ENCODE results near the gene WDR91. TPM values are rescaled to one million over a fixed set of nuclear protein-coding genes. Genes with fewer than 3 reads are reported as not detected.
"Not testable (repeated sequence)": the region's sequence is repeated elsewhere in the genome, so short reads cannot be mapped to it uniquely, and the experiment has no call there.

Gene WDR91
- total RNA-seq, 2 donors from 2014 or later: 9.9 to 13.7 TPM

GRCh38 chr7:135238112-135238744, 26.9 kb upstream of the WDR91 start:
- DNase-seq (ENCODE audit: low spot score in 2 of 2): peak in 1 of 2 donors; percentile 24
- Mint-ChIP-seq H3K36me3 (no peaks in the 10 kb centered on the region), H3K9me3 (peaks cover 0 to 5% of the 10 kb centered on the region in 2 donors), H3K27ac (no peak overlapping the region)
- peak; percentile 24 to 46 for ATAC-seq

GRCh38 chr7:135236727-135237126, 25.4 kb upstream of the WDR91 start:
- ATAC-seq (no peak), DNase-seq (ENCODE audit: low spot score in 2 of 2) (no peak)
- H3K9me3 Mint-ChIP-seq: peaks cover 0 to 5% of the 10 kb centered on the region in 2 donors
- no peak overlapping the region for H3K27ac Mint-ChIP-seq
- H3K36me3 Mint-ChIP-seq: no peaks in the 10 kb centered on the region

- Mint-ChIP-seq H3K27ac (no peak overlapping the region), H3K36me3 (no peaks in the 10 kb centered on the region), H3K9me3 (peaks cover 0 to 5% of the 10 kb centered on the region in 2 donors)
- no peak for ATAC-seq
- DNase-seq (ENCODE audit: low spot score in 2 of 2): no peak
These were observed 24.5 kb upstream of the WDR91 start for GRCh38 chr7:135235841-135236240.

- Mint-ChIP-seq H3K9me3 (peaks cover 0 to 5% of the 10 kb centered on the region in 2 donors), H3K27ac (no peak overlapping the region), H3K36me3 (no peaks in the 10 kb centered on the region)
- DNase-seq (ENCODE audit: low spot score in 2 of 2): no peak
- no peak for ATAC-seq
These were observed 23.4 kb upstream of the WDR91 start for GRCh38 chr7:135234727-135235126.

- H3K9me3 Mint-ChIP-seq; H3K27ac Mint-ChIP-seq; DNase-seq (ENCODE audit: low spot score in 2 of 2); H3K36me3 Mint-ChIP-seq; ATAC-seq: not testable (repeated sequence)
These were observed 22.8 kb upstream of the WDR91 start for GRCh38 chr7:135234095-135234494.

GRCh38 chr7:135233570-135233969, 22.2 kb upstream of the WDR91 start, which contains the start of gene STRA8:
TSS of gene STRA8 (plus strand) at chr7:135233838. CDS start at chr7:135240525, 6,687 bp downstream.
- DNase-seq (ENCODE audit: low spot score in 2 of 2): no peak
- H3K36me3 Mint-ChIP-seq: no peaks in the 10 kb centered on the region
- no peak for ATAC-seq
- no peak within 1 kb of the TSS for H3K27ac Mint-ChIP-seq
- H3K9me3 Mint-ChIP-seq: peaks cover 0 to 5% of the 10 kb centered on the region in 2 donors

GRCh38 chr7:135232720-135233119, 21.4 kb upstream of the WDR91 start:
- H3K27ac Mint-ChIP-seq: no peak overlapping the region
- peaks cover 0 to 5% of the 10 kb centered on the region in 2 donors for H3K9me3 Mint-ChIP-seq
- H3K36me3 Mint-ChIP-seq: no peaks in the 10 kb centered on the region
- ATAC-seq: no peak
- no peak for DNase-seq (ENCODE audit: low spot score in 2 of 2)

- ATAC-seq: no peak
- no peaks in the 10 kb centered on the region for H3K36me3 Mint-ChIP-seq
- H3K9me3 Mint-ChIP-seq: peaks cover 0 to 5% of the 10 kb centered on the region in 2 donors
These were observed 20.8 kb upstream of the WDR91 start for GRCh38 chr7:135232087-135232486.

GRCh38 chr7:135231686-135232085, 20.4 kb upstream of the WDR91 start:
- ATAC-seq: no peak
- Mint-ChIP-seq H3K9me3 (peaks cover 0 to 5% of the 10 kb centered on the region in 2 donors), H3K27ac (peak overlapping the region in 1 of 2 donors; percentile 20), H3K36me3 (no peaks in the 10 kb centered on the region)
- no peak for DNase-seq (ENCODE audit: low spot score in 2 of 2)

More at GRCh38 chr7:135232087-135232486, 20.8 kb upstream of the WDR91 start:
- no peak for DNase-seq (ENCODE audit: low spot score in 2 of 2)
- H3K27ac Mint-ChIP-seq: peak overlapping the region in 1 of 2 donors; percentile 20

GRCh38 chr7:135224027-135224426, 12.7 kb upstream of the WDR91 start:
- peaks cover 4 to 10% of the 10 kb centered on the region in 2 donors for H3K9me3 Mint-ChIP-seq
- no peak overlapping the region for H3K27ac Mint-ChIP-seq
- DNase-seq (ENCODE audit: low spot score in 2 of 2): no peak
- H3K36me3 Mint-ChIP-seq: no peaks in the 10 kb centered on the region
- no peak for ATAC-seq

GRCh38 chr7:135217645-135218509, 6.6 kb upstream of the WDR91 start:
- no peak for ATAC-seq
- Mint-ChIP-seq H3K36me3 (no peaks in the 10 kb centered on the region), H3K9me3 (peaks cover 0 to 5% of the 10 kb centered on the region in 2 donors), H3K27ac (no peak overlapping the region)
- no peak for DNase-seq (ENCODE audit: low spot score in 2 of 2)

- no peak for DNase-seq (ENCODE audit: low spot score in 2 of 2)
- H3K36me3 Mint-ChIP-seq: peaks cover 0 to 2% of the 10 kb centered on the region in 2 donors
- H3K9me3 Mint-ChIP-seq: no peaks in the 10 kb centered on the region
- no peak overlapping the region for H3K27ac Mint-ChIP-seq
- no peak for ATAC-seq
These were observed 4.4 kb upstream of the WDR91 start for GRCh38 chr7:135215698-135216097.

- ATAC-seq: no peak
- no peaks in the 10 kb centered on the region for H3K9me3 Mint-ChIP-seq
- H3K27ac Mint-ChIP-seq: no peak overlapping the region
- no peak for DNase-seq (ENCODE audit: low spot score in 2 of 2)
- peaks cover 0 to 5% of the 10 kb centered on the region in 2 donors for H3K36me3 Mint-ChIP-seq
These were observed 3.9 kb upstream of the WDR91 start for GRCh38 chr7:135215180-135215579.

GRCh38 chr7:135213831-135214230, 2.5 kb upstream of the WDR91 start:
- H3K27ac Mint-ChIP-seq: no peak overlapping the region
- DNase-seq (ENCODE audit: low spot score in 2 of 2): no peak
- no peaks in the 10 kb centered on the region for H3K9me3 Mint-ChIP-seq
- ATAC-seq: no peak
- peaks cover under 1 to 5% of the 10 kb centered on the region in 2 donors for H3K36me3 Mint-ChIP-seq

- DNase-seq (ENCODE audit: low spot score in 2 of 2); ATAC-seq; H3K9me3 Mint-ChIP-seq; H3K36me3 Mint-ChIP-seq: not testable (repeated sequence)
- H3K27ac Mint-ChIP-seq: peak overlapping the region; percentile 84 to 91
These were observed 790 bp upstream of the WDR91 start for GRCh38 chr7:135211946-135212685.

GRCh38 chr7:135210888-135211178, 493 bp downstream of the WDR91 start:
- ATAC-seq: peak in 1 of 2 donors; percentile 0
- Mint-ChIP-seq H3K36me3 (peaks cover 7 to 10% of the 10 kb centered on the region in 2 donors), H3K27ac (peak overlapping the region; percentile 61 to 91), H3K9me3 (no peaks in the 10 kb centered on the region)
- DNase-seq (ENCODE audit: low spot score in 2 of 2): peak in 1 of 2 donors; percentile 17

Data from activated naive CD4-positive, alpha-beta T cell treated with anti-CD3 and anti-CD28 coated beads, Interleukin-2, amount 50 U/mL, for 72 hours (primary cell).